Inflammatory macrophage (primary cell): ENCODE results near the gene HADHB.
"Not testable (repeated sequence)": the region's sequence is repeated elsewhere in the genome, so short reads cannot be mapped to it uniquely, and the experiment has no call there.

ENCODE experiments used
- DNase-seq, 2 donors: peaks; one replicate each; pipeline ENCODE4 v3.0.0-alpha.2; 2020 to 2022

The HADHB gene

DNA sequence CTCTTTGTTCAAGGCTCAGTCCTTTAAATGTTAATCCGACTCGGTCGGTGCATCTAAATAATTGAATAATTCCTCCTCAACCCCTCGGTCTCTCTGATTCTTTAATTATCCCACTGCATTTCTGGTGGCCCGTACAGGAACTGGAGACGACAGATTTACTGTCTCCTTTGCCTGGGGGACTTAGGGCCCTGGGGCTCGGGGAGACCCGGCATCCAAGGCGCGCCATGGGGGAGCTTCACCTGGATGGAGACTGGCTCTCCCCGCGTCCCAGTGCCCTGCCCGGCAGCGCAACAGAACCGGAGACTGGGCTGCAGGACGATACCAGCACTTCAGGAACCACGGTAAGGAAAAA, 53.5 kb downstream of the HADHB start:
- DNase-seq, result no peak

DNA sequence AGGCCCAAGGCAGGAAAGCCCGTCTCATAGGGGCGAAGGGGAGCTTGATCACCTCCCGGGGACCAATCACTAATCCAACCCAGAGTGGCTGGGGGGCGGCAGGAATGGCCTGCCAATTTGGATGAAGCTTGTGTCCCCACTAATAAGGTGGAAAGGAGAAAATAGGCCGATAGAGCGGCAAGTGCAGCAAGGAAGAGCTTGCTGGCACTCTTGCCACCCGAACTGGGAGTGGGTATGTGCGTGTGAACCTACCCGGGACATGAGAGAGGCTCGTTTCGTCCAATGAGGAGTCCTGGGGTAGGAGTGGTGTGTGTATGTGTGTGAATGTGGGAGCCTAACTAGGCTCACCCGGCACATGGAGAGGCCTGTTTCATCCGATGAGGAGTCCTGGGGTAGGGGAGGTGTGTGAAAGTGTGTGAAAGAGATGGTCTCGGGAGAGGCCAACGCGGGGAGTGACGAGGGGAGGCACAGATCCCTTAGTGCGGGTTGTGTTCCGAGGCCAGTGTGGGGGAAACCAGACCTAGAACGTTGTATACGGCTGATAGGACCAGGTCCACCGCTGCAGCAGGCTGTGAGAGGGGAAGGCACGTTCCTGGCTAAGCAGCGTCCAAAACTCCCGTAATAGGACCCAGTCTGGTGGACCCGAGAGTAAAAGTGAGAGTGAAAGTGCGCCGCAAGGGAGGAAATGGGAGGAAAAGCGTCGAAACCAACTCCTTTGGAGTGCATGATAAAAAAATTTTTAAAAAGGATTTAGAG, 54.1 kb downstream of the HADHB start:
- DNase-seq, result peak; percentile 44 to 60

DNA sequence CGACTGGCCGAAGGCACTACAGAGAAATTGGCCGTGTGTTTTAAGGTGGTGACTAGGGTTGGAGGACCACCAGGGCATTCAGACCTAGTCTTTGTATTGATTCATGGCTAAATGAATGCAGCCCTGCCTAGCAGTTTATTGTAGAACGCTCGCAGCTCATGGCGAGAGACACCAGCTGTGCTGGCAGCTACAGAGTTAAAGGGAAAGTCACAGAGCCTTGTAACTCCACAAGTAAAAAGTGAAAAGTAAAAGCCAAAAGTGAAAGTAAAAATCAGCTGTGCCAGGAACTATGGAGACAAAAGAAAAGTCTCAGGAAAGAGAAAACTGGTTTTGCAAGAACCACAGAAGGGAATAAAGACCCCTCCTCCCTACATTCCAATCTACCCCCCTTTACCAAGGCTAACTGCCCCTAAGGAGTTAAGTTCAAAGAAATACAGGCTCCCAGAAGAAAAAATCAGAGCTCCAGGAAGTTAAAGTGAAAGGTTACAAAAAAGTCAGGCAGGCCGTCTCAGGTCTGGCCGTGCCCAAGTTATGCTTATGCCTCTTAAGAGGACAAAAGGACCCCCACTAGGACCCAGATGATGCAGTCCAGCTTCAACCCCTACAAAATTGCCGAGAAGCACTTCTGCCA, 54.8 kb downstream of the HADHB start:
- peak; percentile 13 to 36 for DNase-seq

DNA sequence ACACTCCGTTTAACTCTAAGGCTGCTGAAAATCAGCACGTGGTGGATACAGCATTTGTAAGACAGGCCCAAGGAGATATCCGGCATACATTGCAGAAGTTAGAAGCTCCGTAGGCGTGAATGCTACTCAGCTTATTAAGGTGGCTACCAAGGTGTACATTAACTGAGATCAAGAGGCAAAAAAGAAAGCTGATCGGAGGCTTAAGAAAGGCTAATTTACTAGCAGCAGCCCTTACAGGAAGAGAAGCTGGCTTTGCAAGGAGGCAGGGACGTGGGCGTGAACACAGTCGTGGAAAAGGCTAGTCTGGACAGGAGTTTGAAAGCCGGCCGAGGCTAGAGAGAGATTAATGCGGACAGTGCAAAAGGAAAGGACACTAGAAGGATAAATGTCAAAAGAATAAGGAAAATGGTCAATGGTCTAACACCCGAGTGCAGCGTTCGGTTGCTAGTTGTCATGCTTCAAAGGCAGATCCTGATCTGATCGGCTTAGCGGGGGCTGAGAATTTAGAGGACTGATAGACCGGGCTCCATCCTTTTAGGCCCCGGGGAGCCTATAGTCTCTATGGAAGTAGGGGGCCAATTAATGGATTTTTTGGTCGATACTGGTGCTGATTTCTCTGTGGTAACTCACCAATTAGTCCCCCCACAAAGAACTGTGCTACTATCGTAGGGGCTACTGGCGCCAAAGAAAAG, 55.6 kb downstream of the HADHB start:
- DNase-seq, result peak; percentile 59 to 66

DNA sequence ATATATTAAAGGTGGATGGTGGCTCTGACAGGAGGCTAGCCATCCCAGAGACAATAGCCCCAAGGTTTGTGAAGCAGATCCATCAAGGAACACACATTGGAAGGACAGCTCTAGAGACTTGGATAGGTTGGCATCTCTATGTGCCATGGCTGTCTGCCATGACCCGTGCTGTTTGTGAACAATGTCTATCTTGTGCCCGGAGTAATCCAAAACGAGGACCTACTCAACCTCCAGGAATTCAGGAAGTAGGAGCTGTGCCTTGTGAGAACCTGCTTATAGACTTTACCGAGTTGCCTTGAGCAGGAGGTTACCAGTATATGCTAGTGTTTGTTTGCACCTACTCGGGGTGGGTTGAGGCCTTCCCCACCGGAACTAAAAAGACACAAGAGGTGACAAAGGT, 58.1 kb downstream of the HADHB start:
- DNase-seq, result no peak

DNA sequence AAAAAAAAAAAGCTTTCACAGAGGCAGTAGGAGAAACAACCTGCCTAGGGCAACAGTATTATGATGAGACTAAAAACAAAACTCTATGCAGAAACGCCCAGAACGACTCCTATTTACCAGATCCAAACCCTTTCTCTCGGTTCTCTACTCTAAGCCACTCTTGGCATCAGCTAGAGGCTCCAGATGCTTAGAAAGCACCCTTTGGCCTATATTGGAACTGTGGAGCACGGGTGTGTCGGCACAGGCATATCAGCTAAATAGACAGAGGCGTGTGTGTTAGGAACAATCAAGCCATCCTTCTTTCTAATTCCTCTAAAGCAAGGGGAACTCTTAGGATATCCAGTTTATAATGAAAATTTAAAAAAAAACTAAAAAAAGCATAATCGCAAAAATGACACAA, 60.4 kb downstream of the HADHB start:
- not testable (repeated sequence) for DNase-seq

DNA sequence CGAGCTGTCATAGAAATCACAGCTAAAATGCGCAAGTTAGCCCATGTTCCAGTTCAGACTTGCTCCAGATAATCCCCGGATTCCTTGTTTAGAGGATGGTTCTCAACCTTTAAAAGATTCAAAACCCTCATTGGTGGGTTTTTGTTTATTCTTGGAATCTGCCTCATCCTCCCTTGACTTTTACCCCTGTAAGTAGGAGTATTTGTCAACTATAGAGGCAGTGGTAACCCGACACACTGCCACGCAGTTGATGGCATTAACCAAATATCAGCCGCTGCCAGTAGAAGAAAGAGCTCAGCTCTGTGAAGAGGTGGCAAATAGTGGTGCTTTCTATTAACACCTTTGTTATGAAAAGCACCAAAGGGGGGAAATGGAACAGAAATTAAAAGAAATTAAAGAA, 60.8 kb downstream of the HADHB start:
- no peak for DNase-seq

DNA sequence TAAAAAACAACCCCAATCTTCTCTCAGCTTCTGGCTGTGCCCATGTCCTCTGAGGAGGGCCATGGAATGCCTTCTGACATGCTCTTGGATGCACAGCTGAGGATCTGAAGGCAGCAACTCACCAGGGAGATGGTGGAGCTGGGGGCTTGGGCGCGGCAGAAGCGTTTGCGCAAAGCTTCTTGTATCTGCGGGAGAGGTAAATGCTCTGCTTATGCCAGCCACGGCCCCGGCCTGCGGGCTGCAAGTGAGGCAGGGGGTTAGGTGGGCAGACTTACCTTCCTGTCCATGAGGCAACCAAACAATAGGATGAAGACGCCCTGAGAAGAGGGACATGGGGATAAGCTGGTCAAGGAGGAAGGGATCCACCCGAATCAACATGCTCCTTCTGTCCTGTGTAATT, 65.2 kb downstream of the HADHB start:
- DNase-seq, result no peak

DNA sequence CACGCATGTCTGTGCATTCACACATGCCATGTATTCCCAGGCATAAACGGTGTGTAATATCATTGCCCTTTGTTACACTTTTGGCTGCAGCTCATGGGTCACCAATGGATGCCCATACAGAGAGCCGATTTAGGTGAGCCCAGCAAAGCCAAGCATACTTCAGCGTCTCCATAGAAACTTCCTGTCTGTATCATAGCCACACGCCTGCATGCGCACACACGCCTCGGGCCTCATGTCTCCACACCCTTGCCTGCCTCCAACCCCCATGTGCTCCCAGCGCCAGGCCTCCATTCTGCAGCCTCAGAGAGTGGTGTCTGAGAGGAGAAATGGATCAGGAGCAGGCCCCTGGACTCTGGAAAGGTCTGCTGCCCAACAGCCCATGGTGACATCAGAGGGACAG, 67.7 kb downstream of the HADHB start:
- no peak for DNase-seq

DNA sequence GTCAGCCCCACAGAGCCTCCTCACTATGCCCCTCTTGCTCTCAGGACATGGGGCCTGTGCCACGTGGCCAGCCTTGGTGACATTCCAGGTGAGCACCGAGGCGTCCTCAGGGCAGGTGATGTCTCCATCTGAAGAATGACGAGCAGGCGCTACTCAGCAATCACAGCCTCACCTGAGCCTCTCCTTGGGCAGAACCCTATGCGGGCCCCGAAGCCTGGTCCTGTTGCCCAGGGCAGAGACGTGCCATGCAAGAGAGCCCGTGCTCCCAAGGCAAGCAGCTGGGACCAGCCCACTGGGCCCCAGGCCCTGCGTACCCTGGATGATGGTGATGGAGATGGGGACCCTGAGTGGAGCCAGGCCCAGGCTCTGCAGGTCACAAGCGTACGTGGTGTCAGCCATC, 68.7 kb downstream of the HADHB start:
- no peak for DNase-seq

DNA sequence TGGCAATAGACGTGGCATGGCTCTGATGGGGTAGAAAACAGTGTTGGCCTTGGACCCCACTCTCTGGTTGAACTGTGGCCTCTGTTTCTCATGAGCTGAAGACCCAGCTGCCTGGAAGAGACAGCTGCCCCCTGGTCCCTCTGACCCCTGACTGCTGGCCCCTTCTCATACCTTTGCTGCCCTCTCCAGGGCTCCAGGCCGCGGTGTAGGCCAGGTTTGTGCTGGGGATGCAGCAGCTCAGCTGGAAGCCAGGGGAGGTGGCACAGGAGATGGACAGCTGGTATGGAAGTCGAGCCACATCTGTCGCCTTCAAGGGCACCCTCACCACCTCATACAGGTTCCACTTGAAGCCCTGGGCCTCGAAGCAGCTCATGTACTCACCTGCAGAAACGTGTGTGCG, 69.5 kb downstream of the HADHB start:
- DNase-seq, result no peak

DNA sequence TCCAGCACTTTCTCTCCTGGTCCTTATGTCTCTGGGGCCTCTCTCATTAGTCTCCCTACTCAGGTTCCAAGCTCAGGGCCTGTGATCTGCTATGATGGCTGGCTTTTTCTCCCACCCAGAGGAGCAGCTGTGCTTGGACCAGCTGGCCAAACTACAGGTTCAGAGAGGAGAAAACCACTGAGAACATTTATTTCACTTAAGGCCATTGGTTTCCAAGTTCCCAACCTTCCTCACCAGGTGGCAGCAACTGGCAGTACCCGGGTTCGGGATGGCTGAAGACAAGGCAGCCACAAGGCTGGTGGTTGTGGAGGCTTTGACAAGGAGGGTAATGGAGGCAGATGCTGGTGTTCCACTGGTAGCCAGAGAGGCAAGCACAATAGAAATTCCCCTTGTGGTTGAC, 71.3 kb downstream of the HADHB start:
- no peak for DNase-seq

DNA sequence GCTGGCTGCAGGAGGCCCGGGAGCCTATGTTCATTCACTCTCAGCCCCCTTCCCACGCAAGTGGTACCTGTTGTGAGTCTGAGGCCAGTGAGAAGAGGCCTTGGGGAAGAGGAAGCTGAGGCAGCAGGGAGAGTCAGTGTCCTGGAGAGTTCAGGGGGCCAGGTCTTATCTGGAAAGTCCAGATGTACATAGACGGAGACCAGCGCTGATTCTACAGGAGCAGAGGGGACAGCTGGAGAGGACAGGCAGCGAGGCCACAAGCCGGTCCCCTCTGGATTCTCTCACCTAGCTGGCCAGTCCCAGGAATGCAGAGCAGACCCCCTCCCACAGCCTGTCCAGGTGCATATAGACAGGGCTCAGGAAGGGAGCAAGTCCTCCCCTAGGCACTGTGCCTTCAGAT, 72.1 kb downstream of the HADHB start:
- DNase-seq, result no peak

DNA sequence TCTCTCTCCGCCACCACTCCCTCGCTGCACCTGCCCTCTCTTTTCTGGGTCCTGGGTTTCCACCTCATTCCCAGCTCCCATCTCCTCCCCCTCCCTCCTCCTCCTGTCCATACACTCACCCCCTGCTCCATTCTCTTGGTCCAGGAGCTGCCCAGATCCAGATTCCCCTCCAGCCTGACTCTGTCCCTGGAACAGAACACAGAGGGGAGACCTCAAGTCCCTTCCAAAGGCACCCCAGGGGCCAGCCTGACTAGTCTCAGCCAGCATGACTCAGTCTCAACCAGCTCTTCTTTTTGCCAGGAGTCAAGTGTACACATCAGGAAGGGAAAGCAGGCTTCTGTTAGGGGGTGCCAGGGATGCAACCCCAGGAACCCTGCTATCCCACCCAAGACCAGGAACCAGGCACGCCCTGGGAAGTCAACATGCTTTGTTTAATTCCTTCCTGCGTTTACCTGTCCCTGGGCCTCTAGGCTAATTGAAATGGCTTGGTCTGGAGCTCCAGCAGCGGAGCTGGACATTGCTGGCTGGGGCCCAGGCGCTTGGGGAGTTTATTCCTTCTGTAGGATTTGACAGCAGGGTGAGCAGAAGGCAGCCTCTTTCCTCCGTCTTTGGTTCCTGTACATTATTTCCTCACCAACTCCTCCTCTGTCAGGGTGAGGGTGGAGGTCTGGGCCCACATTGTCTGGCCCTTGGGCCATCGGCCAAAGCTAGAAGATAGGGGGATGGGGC, 72.8 kb downstream of the HADHB start:
- DNase-seq, result no peak

DNA sequence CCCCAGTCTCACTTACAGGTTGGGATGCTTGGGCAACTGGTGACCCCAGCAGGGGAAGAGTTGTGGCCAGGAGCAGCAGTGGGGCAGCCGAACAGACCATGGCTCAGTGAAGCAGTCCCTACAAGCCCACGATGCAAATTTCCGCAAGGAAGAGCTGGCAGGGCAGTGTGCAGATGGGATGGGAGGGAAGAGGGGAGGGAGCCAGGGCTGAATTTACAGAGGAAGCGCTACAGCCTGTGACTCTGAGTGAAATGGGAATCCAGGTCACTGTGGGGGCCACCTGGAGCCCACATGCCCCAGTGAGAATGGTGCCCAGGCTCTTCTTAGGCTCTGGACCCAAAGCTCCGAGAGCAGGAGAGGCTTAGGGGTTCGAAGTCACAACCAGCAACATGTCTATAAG, 74.2 kb downstream of the HADHB start:
- no peak for DNase-seq

DNA sequence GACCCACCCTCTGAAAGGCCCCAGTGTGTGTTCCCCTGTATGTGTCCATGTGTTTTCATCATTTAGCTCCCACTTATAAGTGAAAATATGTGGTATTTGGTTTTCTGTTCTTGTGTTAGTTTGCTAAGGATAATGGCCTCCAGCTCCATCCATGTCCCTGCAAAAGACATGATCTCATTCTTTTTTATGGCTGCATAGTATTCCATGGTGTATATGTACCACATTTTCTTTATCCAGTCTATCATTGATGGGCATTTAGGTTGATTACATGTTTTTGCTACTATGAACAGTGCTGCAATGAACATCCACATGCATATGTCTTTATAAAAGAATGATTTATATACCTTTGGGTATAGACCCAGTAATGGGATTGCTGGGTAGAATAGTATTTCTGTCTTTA, 79.7 kb downstream of the HADHB start:
- not testable (repeated sequence) for DNase-seq

DNA sequence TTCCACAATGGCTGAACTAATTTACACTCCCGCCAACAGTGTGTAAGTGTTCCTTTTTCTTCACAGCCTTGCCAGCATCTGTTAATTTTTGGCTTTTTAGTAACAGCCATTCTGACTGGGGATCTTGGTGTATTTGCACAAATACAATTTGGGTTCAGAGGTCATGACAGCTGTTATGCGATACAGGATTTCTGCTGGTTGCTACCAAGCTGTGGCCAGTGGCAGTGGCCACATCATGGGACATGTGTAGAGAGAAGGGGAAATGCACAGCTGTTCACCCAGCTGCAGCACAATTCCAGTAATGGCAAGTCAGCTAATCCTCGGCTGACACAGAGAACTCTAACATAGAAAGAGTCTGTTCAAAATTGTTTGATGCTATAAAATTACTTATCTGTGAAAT, 80.2 kb downstream of the HADHB start:
- DNase-seq, result peak; percentile 17 to 53

DNA sequence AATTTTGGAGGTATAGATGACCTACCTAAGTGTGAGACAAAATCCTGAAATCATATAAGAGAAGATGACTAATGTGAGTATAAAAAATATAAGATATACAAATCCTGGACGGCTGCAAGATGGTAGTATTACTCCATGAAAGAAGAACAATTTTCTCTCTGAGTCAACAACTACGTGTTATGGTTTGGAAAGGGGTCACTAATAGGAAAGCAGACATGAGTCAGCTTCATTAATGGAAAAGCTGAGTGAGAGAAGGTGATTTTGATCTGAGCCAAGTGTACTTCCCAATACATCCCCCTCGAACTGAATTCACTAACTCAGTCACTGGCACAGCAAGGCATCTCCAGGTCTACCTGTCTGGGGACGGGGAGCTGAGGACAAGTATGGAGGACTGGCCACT, 81.1 kb downstream of the HADHB start:
- no peak for DNase-seq

DNA sequence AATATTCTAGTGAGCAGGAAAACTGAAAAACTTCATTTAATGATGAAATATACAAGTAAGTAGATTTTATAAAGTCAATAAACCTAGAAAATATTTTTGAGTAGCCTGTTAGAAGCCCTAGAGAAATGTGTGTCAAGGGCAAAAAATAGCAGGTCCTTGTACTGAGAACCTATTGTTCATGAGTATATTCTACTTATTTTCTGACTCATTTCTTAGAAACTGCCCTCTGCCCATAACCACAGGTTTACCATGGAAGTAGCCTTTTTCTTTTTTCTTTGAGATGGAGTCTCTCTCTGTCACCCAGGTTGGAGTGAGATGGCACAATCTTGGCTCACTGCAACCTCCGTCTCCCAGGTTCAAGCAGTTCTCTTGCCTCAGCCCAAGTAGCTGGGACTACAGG, 81.8 kb downstream of the HADHB start:
- no peak for DNase-seq

DNA sequence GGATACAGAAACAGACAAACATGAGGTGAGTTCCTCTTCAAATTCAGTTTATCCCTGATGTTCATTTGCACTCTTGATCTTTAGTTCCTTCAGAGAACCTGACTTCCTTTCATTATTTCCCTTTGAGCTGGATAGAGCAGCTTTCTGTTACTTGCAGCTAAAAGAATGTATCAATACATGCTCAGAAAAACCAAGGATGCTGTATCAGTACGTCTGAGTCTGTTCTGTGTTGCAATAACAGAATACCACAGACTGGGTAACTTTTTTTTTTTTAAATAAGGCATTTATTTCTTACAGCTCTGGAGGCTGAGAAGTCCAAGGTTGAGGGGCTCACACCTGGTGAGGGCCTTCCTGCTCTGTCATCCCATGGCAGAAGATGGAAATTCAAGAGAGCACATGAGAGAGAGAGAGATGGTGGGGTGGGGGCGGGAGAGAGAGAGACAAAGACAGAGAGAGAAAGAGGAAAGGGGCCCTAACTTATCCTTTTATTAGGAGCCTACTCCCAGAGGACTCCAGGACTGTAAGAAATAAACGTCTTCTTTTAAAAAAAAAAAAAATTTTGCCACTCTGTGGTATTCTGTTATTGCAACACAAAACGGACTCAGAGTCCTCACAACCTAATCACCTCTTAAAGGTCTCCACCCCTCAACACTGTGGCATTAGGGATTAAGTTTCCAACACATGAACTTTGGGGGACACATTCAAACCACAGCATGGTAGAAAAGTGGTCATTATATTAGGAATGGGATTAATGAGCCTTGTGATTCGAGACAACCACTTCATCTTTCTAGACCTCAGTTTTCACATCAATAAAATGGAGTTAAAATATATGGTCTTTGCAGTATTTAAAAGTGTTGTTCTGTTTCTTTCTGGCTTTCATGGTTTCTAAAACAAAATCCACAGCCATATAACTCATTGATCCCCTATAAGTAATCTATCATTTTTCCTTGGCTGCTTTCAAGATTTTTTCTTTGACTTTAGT, 82.8 kb downstream of the HADHB start:
- DNase-seq, result peak in 1 of 2 donors; percentile 23

DNA sequence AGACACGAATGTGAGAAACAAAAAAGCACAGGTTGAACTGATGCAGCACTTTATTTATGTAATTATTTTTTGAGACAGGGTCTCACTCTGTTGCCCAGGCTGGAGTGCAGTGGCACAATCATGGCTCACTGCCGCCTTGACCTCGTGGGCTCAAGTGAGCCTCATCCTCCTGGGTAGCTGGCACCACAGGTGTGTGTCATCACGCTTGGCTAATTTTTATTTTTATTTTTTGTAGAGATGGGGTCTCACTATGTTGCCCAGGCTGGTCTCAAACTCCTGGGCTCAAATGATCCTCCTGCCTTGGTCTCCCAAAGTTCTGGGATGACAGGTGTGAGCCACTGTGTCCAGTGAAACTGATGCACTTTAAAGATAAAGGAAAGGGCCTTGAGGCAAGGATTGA, 84.3 kb downstream of the HADHB start:
- DNase-seq, result not testable (repeated sequence)

DNA sequence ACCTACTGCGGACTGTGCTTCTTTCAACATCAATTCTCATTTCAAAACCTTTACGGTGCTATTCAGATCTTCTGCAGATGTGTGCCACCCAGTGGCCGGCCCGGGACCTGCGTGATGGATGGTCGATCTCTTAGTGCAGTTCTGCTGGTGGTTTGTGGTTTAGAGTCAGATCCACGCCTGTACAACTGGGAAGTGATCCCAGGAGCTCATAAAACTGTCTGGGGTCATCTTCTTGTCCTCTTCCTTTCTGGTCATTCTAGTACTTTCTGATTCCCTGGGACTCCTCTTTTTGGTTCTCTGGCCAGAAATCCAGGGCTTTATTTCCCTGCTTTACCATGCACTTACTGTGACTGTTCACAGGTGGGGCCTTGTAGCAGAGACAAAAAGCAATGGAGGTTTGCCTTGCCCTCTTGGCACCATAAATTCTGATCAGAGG, 85.4 kb downstream of the HADHB start:
- DNase-seq, result peak; percentile 92 to 93
